ENCODE measurements around the gene CEP104.

DNA sequence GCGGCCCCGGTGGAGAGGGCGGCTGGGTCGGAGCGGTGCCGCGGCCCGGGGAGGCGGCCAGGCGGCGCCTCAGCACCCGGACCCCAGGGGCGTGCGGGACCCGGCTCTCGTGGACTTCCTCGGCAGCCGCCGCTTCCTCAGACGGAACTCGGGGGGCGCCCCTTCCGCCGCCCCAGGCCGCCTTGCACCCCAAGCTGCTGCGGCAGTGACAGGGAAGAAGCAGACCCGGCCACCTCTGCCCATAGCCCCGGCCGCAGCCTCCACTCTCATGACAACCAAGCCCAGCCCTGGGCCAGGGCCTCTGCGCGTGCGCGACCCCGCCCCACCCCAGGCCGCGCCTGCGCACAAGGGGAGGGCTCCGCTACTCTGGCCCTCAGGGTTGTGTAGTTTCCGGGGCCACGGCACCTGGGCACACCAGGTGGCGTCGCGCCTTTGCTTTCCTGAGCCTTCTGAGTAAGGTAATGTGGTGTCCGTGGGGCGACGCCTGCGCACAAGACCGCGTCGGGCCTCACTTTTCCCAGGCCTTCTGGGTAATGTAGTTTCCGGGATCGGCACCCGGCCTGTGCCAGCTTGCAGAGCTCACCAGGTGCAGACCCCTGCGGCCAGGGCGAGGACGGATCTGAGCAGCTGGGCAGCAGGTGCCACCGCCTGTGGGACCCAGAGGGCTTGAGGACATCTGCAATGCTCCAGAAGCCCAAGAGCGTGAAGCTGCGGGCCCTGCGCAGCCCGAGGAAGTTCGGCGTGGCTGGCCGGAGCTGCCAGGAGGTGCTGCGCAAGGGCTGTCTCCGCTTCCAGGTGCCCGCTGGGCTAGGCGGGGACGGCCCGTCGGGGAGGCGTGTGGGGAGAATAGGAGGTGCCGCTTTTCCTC, at the start of gene CEP104, which contains the start of gene DFFB:
- TF ChIP-seq, protein P1, sequence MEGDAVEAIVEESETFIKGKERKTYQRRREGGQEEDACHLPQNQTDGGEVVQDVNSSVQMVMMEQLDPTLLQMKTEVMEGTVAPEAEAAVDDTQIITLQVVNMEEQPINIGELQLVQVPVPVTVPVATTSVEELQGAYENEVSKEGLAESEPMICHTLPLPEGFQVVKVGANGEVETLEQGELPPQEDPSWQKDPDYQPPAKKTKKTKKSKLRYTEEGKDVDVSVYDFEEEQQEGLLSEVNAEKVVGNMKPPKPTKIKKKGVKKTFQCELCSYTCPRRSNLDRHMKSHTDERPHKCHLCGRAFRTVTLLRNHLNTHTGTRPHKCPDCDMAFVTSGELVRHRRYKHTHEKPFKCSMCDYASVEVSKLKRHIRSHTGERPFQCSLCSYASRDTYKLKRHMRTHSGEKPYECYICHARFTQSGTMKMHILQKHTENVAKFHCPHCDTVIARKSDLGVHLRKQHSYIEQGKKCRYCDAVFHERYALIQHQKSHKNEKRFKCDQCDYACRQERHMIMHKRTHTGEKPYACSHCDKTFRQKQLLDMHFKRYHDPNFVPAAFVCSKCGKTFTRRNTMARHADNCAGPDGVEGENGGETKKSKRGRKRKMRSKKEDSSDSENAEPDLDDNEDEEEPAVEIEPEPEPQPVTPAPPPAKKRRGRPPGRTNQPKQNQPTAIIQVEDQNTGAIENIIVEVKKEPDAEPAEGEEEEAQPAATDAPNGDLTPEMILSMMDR (IDR thresholded peaks at IDR 0.05): peak; percentile 46
- TF ChIP-seq EZH2 (IDR thresholded peaks at IDR 0.05; ENCODE audit: borderline replicate concordance, insufficient read depth, low read depth, low read length, poor library complexity, severe bottlenecking): no peak
